Stimulated activated effector memory CD8-positive, alpha-beta T cell treated with anti-CD3 and anti-CD28 coated beads, Interleukin-12 subunit alpha, Interleukin-12 subunit beta, amount 100 ng/mL, for 72 hours (primary cell): ENCODE results near the gene UFSP1.
"Not testable (repeated sequence)": the region's sequence is repeated elsewhere in the genome, so short reads cannot be mapped to it uniquely, and the experiment has no call there.

ENCODE experiments used
- ATAC-seq: fragments of 150-1000 bp; cut with Tn5 transposase; 2 replicates; pipeline ENCODE4 v1.10.0; 2021
- DNase-seq, 2 donors: peaks; one replicate each; pipeline ENCODE4 v3.0.0; 2021 to 2022; ENCODE audit warnings: low spot score in 2 of 2
- H3K27ac Mint-ChIP-seq: one replicate; pipeline ENCODE4 v1.8.0; 2022; ENCODE audit warnings: mild to moderate bottlenecking, mixed read lengths
- H3K36me3 Mint-ChIP-seq: one replicate; pipeline ENCODE4 v1.8.0; 2022; ENCODE audit warnings: mild to moderate bottlenecking, mixed read lengths
- H3K4me1 Mint-ChIP-seq: one replicate; pipeline ENCODE4 v1.8.0; 2022; ENCODE audit warnings: mixed read lengths
- H3K4me3 Mint-ChIP-seq: one replicate; pipeline ENCODE4 v1.8.0; 2022; ENCODE audit warnings: mild to moderate bottlenecking, mixed read lengths
- H3K9me3 Mint-ChIP-seq: one replicate; pipeline ENCODE4 v1.8.0; 2022; ENCODE audit warnings: mixed read lengths

UFSP1 gene

DNA sequence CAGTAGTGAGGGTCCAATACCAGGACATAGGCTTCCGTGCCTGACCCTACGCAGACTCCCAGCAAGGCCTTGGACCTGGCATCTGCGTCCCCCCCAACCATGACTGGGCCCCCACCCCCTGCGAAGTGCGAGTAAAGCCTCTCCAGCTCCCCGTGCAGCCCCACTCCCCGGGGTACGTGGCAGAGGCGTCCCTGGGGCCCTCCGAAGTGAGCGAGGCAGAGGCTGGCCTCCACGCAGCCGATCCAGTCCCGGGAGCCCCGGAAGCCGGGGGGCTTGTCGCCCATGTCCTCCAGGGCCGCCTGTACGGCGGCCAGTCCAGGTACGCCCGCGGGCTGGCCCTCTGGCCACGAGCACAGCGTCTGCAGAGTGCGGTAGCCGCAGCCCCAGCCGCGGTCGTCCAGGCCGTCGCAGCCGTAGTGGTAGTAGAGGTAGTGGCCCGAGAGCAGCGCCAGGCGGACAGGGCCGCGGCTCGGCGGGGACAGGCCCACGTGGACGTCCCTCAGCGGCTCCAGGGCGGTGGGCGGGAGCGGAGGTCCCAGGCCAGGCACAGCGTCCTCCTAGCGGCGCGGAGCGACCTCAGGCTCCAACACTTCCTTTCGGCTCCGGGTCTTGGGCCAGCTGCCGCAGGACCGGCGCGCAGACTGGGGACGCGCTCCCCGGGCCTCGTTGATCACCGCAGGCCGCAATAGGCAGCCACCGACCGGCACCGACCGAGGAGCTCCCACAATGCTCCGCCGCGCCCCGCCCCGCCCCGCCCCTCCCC lies at the start of gene UFSP1:
TSS of gene UFSP1 (minus strand) at position 728 of the 763 bp plus-strand sequence. CDS start at position 284, 444 bp downstream.
- Mint-ChIP-seq H3K9me3 (no peaks in the 10 kb centered on the region), H3K27ac (peak within 1 kb of the TSS; percentile 87), H3K4me3 (peak within 1 kb of the TSS; percentile 79), H3K36me3 (peaks cover 56% of the 10 kb centered on the region), H3K4me1 (peaks cover 70% of the 10 kb centered on the region)
- peak; percentile 63 for ATAC-seq
- peak in 1 of 2 donors; percentile 65 for DNase-seq

DNA sequence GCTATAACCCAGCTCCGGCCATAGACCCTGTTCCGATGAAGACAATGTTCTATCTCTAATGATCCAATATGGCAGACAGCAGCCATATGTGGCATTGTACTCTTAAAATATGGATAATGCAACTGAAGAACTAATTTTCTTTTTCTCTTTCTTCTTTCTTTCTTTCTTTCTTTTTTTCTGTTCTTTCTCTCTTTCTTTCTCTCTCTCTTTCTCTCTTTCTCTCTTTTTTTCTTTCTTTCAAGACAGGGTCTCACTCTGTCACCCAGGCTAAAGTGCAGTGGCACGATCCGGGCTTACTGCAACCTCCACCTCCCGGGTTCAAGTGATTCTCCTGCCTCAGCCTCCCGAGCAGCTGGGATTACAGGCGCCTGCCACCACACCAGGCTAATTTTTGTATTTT lies 46.7 kb upstream of the UFSP1 start:
- H3K4me3 Mint-ChIP-seq, H3K4me1 Mint-ChIP-seq, H3K27ac Mint-ChIP-seq, H3K36me3 Mint-ChIP-seq, DNase-seq, H3K9me3 Mint-ChIP-seq, ATAC-seq: not testable (repeated sequence)

DNA sequence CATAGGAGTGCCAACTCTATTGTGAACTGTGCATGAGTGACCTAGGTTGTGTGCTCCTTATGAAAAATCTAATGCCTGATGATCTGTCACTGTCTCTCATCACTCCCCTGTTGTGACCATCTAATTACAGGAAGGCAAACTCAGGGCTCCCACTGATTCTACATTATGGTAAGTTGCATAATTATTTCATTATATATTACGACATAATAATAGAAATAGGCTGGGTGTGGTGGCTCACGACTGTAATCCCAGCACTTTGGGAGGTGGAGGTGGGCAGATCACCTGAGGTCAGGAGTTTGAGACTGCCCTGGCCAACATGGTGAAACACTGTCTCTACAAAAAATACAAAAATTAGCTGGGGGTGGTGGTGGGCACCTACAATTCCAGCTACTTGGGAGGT lies 45.9 kb upstream of the UFSP1 start:
- not testable (repeated sequence) for H3K4me3 Mint-ChIP-seq, ATAC-seq, DNase-seq, H3K9me3 Mint-ChIP-seq, H3K36me3 Mint-ChIP-seq, H3K4me1 Mint-ChIP-seq, H3K27ac Mint-ChIP-seq

DNA sequence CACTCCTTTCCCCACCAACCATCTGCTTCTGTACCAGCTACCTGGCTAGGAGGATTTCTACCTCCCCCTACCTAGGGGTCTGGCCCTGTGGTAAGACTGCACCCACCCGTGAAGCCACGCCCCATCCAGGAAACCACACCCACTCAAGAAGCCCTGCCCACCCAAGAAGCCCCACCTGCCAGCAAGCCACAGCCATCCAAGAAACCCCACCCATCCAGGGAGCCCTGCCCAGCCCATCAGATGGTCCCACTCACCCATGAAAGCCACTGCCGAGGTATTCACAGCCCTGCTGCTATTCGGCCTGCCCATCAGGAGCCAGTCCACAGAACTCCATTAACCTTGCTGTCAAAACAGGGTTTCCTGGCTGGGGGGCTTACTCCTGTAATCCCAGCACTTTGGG lies 44.2 kb upstream of the UFSP1 start:
- DNase-seq (no peak), ATAC-seq (no peak)
- no peak overlapping the region for H3K4me3 Mint-ChIP-seq
- H3K4me1 Mint-ChIP-seq, result no peaks in the 10 kb centered on the region
- no peak overlapping the region for H3K27ac Mint-ChIP-seq
- peaks cover 3% of the 10 kb centered on the region for H3K9me3 Mint-ChIP-seq
- no peaks in the 10 kb centered on the region for H3K36me3 Mint-ChIP-seq

DNA sequence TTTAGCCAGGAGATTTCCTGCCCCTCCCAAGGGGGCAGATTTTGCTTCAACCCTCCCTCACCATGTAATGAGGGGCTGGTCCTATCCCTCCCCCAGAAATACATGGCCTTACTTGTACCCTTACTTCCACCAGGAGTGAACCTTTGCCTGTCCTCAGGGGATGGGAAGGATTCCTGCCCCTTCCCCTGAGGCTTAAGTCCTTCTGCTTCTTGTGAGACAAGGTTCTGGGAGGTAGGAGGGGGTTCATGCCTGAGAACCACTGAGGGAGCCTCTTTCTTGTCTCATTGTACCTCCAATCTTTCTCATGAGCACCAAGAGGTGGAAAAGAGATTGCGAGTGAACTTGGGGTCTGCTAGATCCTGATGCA lies 40.3 kb upstream of the UFSP1 start:
- ATAC-seq (no peak), DNase-seq (no peak)
- H3K4me1 Mint-ChIP-seq, result no peaks in the 10 kb centered on the region
- H3K36me3 Mint-ChIP-seq, result no peaks in the 10 kb centered on the region
- H3K27ac Mint-ChIP-seq, result no peak overlapping the region
- H3K4me3 Mint-ChIP-seq, result no peak overlapping the region
- H3K9me3 Mint-ChIP-seq, result peaks cover 3% of the 10 kb centered on the region

DNA sequence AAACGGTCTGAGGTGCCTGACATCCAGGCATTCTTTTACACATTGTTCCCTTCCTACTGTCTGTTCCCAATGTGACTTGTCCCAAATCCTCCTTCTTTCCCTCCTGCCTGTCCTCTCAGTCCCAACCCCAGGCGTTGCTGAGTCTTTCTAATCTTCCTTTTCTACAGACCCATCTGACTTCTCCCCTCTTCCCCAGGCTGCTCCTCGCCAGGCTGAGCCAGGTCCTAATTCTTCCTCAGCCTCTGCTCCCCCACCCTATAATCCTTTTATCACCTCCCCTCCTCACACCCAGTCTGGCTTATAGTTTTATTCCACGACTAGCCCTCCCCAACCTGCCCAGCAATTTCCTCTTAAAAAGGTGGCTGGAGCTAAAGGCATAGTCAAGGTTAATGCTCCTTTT lies 34.1 kb upstream of the UFSP1 start:
- not testable (repeated sequence) for H3K9me3 Mint-ChIP-seq, H3K4me3 Mint-ChIP-seq, H3K36me3 Mint-ChIP-seq, ATAC-seq, H3K4me1 Mint-ChIP-seq, DNase-seq, H3K27ac Mint-ChIP-seq

DNA sequence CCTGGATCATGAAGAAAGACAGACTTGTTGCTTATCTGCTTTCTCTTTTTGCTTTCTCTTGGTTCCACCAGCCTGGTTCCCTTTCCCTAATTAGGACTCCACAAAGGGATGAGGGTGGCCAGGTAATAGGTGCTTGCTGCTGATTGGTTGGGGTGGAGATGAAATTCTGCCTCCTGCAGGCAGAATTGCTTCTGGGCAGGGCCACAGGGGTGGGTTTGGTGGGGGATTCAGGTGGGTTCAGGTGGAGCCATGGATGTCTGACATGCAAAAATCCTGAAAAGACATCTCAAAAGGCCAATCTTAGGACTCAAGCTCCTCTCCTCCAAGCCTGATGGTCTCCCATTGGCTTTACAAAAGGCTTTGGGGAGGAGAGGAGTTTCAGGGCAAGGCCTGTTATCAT lies 31.5 kb upstream of the UFSP1 start:
- ATAC-seq (no peak), DNase-seq (no peak)
- Mint-ChIP-seq H3K36me3 (no peaks in the 10 kb centered on the region), H3K4me1 (peaks cover 5% of the 10 kb centered on the region), H3K27ac (no peak overlapping the region), H3K9me3 (no peaks in the 10 kb centered on the region), H3K4me3 (no peak overlapping the region)

DNA sequence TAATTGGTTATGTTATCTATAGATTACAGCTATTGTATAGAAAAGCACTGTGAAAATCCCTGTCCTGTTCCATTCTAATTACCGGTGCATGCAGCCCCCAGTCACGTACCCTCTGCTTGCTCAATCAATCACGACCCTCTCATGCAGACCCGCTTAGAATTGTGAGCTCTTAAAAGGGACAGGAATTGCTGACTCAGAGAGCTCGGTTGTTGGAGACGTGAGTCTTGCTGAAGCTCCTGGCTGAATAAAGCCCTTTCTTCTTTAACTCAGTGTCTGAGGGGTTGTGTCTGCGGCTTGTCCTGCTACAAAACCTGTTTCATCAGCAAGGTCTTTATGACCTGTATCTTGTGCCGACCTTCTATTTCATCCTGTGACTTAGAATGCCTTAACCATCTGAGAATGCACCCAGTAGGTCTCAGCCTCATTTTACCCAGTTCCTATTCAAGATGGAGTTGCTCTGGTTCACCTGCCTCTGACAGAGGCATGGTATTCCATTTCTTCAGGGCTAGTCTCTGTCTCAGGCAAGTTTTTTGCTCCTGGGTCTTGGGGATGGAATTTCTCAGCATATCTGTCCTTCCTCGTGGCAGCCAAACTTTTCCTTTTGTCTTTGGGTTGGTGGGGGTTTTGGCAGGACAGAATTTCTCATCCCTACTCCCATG lies 30.4 kb upstream of the UFSP1 start:
- not testable (repeated sequence) for H3K4me1 Mint-ChIP-seq, H3K4me3 Mint-ChIP-seq, H3K27ac Mint-ChIP-seq, H3K36me3 Mint-ChIP-seq, DNase-seq, ATAC-seq, H3K9me3 Mint-ChIP-seq

DNA sequence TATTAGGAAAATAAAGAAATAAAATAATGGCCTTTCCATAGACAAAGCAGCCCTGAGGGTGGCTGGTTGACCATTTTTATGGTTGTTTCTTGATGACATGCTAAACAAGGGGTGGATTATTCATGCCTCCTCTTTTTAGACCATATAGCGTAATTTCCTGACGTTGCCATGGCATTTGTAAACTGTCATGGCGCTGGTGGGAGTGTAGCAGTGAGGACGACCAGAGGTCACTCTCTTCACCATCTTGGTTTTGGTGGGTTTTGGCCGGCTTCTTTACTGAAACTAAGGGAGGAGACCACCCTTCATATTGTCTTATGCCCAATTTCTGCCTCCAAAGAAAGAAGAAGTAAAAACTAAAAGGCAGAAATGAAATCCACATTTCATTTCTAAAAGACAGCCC lies 29.8 kb upstream of the UFSP1 start:
- not testable (repeated sequence) for ATAC-seq, H3K9me3 Mint-ChIP-seq, H3K36me3 Mint-ChIP-seq, DNase-seq, H3K27ac Mint-ChIP-seq, H3K4me3 Mint-ChIP-seq
- H3K4me1 Mint-ChIP-seq, result peaks cover 11% of the 10 kb centered on the region

DNA sequence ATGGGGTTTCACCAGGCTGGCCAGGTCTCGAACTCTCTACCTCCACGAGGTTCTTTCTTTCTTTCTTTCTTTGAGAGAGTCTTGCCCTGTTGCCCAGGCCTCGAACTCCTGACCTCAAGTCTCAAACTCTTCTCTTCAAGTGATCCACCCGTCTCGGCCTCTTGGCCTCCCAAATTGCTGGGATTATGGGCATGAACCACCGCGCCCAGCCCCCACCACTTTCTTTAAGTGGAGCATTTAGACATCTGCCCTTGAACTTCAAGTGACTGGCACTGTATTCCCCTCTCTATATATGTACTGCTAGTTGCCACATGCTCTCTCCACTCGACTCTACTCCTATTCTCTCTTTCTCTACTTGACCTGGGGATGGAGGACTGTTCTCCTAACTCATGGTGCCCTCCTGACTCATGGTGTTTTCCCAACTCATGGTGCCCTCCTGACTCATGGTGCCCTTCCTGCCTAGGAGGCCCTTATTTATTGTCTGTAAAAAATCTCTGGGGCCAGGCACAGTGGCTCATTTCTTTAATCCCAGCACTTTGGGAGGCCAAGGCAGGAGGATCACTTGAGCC lies 25.4 kb upstream of the UFSP1 start:
- Mint-ChIP-seq H3K4me3 (no peak overlapping the region), H3K9me3 (no peaks in the 10 kb centered on the region), H3K36me3 (no peaks in the 10 kb centered on the region), H3K27ac (no peak overlapping the region), H3K4me1 (peaks cover 11% of the 10 kb centered on the region)
- ATAC-seq (peak; percentile 81), DNase-seq (no peak)

DNA sequence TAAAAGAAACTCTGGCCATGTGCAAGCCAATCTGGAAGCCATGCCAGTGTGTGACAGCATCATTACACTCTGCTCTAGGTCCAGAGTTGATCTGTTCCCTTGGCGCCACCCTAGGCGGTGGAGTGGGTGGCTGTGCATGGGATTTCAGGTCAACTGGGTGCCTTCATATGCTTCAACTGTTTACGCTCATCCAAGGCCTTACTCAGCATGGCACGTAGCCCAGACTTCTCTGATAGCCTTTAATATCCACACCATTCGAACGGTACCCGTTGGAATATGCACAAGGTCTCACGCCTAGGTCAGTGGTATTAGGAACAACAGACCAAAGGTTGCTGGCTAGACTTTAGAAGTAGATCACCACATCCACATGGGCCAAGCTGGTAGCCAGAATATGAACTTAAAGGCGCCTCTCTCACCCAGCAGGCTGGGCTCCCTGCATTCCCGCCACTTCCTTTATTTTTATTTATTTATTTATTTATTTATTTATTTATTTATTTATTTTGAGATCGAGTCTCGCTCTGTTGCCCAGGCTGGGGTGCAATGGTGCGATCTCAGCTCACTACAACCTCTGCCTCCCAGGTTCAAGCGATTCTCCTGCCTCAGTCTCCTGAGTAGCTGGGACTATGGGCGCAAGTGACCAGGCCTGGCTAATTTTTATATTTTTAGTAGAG lies 24.8 kb upstream of the UFSP1 start:
- no peak overlapping the region for H3K27ac Mint-ChIP-seq
- DNase-seq (no peak), ATAC-seq (no peak)
- no peaks in the 10 kb centered on the region for H3K9me3 Mint-ChIP-seq
- no peaks in the 10 kb centered on the region for H3K36me3 Mint-ChIP-seq
- H3K4me3 Mint-ChIP-seq, result no peak overlapping the region
- H3K4me1 Mint-ChIP-seq, result peaks cover 11% of the 10 kb centered on the region

DNA sequence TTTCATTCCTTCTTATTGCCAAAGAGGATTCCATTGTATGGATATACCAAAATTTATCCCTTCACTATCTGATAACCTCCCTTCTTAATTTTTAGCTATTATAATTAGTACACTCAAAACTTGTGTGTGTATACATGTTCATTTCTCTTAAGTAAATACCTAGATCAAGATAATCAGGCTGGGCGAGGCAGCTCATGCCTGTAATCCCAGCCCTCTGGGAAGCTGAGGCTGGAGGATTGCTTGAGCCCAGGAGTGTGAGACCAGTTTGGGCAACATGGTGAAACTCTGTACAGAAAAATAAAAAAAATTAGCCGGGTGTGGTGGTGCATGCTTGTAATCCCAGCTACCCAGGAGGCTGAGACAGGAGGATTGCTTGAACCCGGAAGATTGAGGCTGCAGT lies 22.0 kb upstream of the UFSP1 start:
- no peak for ATAC-seq
- H3K4me3 Mint-ChIP-seq, result no peak overlapping the region

DNA sequence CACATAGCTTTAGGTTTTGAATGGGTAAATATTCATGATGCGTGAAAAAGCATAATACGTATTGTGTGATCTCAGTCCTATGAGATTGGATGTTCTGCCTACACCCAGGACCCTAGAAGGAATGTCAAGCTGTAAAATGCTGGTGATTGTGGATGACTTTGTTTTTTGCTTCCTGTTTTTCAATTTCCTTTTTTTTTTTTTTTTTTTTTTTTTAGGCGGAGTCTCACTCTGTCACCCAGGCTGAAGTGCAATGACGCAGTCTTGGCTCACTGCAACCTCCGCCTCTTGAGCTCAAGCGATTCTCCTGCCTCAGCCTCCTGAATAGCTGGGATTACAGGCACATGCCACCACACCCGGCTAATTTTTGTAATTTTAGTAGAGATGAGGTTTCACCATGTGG lies 20.9 kb upstream of the UFSP1 start:
- H3K4me3 Mint-ChIP-seq, H3K9me3 Mint-ChIP-seq, H3K27ac Mint-ChIP-seq, H3K36me3 Mint-ChIP-seq, H3K4me1 Mint-ChIP-seq, DNase-seq, ATAC-seq: not testable (repeated sequence)

More for the DNA sequence above, 22.0 kb upstream of the UFSP1 start:
- Mint-ChIP-seq H3K4me1 (peaks cover 9% of the 10 kb centered on the region), H3K9me3 (no peaks in the 10 kb centered on the region), H3K36me3 (no peaks in the 10 kb centered on the region), H3K27ac (no peak overlapping the region)
- no peak for DNase-seq

DNA sequence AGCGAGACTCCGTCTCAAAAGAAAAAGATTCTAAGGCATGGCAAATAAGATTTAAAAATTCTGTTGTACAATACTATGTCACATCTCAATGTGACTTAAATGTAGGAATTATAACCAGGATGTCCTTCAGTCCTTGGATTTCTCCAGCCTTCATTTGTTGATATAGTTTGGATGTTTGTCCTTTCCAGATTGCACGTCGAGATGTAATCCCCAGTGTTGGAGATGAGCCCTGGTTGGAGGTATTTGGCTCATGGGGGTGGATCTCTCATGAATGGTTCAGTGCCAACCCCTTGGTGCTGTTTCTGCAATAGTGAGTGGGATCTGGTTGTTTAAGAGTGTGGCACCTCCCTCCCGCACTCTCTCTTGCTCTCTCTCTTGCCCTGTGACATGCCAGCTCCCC lies 19.0 kb upstream of the UFSP1 start:
- Mint-ChIP-seq H3K4me1 (no peaks in the 10 kb centered on the region), H3K27ac (no peak overlapping the region), H3K9me3 (no peaks in the 10 kb centered on the region), H3K36me3 (no peaks in the 10 kb centered on the region), H3K4me3 (no peak overlapping the region)
- ATAC-seq, result no peak
- DNase-seq, result no peak

DNA sequence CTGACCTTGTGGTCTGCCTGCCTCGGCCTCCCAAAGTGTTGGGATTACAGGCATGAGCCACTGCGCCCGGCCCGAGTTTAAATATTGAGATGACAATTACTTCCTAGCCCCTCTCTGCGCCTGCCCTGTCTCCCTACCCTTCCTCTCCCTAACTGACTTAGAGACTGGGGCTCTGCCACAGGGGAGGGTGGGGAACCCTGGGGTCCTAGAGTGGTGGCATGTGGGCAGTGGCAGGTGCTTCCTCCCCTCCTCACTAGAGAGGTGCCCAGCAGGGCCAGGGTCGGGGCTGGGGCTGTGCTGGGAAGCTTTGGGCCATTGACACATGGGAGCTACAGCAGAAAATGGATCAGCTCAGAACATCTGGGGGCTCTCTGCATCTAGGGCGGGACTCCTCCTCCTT lies 13.1 kb upstream of the UFSP1 start:
- no peaks in the 10 kb centered on the region for H3K36me3 Mint-ChIP-seq
- H3K4me3 Mint-ChIP-seq, result no peak overlapping the region
- no peak overlapping the region for H3K27ac Mint-ChIP-seq
- no peak for DNase-seq
- no peak for ATAC-seq
- no peaks in the 10 kb centered on the region for H3K9me3 Mint-ChIP-seq
- no peaks in the 10 kb centered on the region for H3K4me1 Mint-ChIP-seq
